Colonic mucosa (tissue), 4 donors: ENCODE data around the gene KIF1A. TPM values are rescaled to one million over a fixed set of nuclear protein-coding genes. Genes with fewer than 3 reads are reported as not detected.

ENCODE experiments used
- DNase-seq: peaks from one replicate; pipeline ENCODE4 v3.0.0-alpha.2; 2020
- H3K27ac ChIP-seq: fragments of 200-600 bp; one replicate; pipeline ENCODE4 v1.8.0; 2021
- H3K27me3 ChIP-seq: fragments of 200-600 bp; one replicate; pipeline ENCODE4 v1.8.0; 2021
- H3K36me3 ChIP-seq: fragments of 200-600 bp; one replicate; pipeline ENCODE4 v1.8.0; 2021
- H3K4me1 ChIP-seq: fragments of 200-600 bp; one replicate; pipeline ENCODE4 v1.8.0; 2021; ENCODE audit warnings: mild to moderate bottlenecking
- H3K4me3 ChIP-seq: fragments of 200-600 bp; one replicate; pipeline ENCODE4 v1.8.0; 2021
- H3K9ac ChIP-seq, 2 donors: one replicate each; pipeline ENCODE4 v1.7.0; 2013; ENCODE audit warnings: control low read depth in 2 of 2, low read depth in 2 of 2, low read length in 2 of 2
- H3K9me3 ChIP-seq: fragments of 200-600 bp; one replicate; pipeline ENCODE4 v1.8.0; 2021
- intact Hi-C: fragments of 100-400 bp; cut with DNase I; formaldehyde crosslinking; loops from one replicate; pipeline ENCODE4 v1.14.1; 2022
- total RNA-seq, 2 donors: library from RNA; stranded (reverse); fragmentation: NEBNext Ultra II Directional in 1 of 2; extraction: Animal tissue kit (Norgen Biotek cat#: 25700) in 1 of 2; gene quantifications; one replicate each; pipeline ENCODE4 v1.2.1, GENCODE V29; 2021
- TF ChIP-seq, protein P1 (sequence below): fragments of 200-600 bp; IDR thresholded peaks from one replicate; pipeline ENCODE4 v1.8.0; 2022; ENCODE audit warnings: antibody characterized with exemption, mild to moderate bottlenecking
- donor health status: healthy.
- donor health status: DM: no; HTN: no; CAD: no.
- donor health status: DM: no; HTN: no; CAD: no.

KIF1A gene
- total RNA-seq, 2 donors from 2014 or later: 1.9 to 4.3 TPM

- Histone ChIP-seq H3K27ac (no peak overlapping the region), H3K9me3 (no peaks in the 10 kb centered on the region), H3K4me1 (no peaks in the 10 kb centered on the region), H3K36me3 (no peaks in the 10 kb centered on the region), H3K4me3 (no peak overlapping the region), H3K27me3 (peaks cover 46% of the 10 kb centered on the region), H3K9ac (no peak overlapping the region)
- intact Hi-C loops: no loop called here
- DNase-seq: no peak
- TF ChIP-seq, protein P1, sequence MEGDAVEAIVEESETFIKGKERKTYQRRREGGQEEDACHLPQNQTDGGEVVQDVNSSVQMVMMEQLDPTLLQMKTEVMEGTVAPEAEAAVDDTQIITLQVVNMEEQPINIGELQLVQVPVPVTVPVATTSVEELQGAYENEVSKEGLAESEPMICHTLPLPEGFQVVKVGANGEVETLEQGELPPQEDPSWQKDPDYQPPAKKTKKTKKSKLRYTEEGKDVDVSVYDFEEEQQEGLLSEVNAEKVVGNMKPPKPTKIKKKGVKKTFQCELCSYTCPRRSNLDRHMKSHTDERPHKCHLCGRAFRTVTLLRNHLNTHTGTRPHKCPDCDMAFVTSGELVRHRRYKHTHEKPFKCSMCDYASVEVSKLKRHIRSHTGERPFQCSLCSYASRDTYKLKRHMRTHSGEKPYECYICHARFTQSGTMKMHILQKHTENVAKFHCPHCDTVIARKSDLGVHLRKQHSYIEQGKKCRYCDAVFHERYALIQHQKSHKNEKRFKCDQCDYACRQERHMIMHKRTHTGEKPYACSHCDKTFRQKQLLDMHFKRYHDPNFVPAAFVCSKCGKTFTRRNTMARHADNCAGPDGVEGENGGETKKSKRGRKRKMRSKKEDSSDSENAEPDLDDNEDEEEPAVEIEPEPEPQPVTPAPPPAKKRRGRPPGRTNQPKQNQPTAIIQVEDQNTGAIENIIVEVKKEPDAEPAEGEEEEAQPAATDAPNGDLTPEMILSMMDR: no peak
Observed at GRCh38 chr2:240825476-240825875, 5.5 kb upstream of the KIF1A start.

DNA sequence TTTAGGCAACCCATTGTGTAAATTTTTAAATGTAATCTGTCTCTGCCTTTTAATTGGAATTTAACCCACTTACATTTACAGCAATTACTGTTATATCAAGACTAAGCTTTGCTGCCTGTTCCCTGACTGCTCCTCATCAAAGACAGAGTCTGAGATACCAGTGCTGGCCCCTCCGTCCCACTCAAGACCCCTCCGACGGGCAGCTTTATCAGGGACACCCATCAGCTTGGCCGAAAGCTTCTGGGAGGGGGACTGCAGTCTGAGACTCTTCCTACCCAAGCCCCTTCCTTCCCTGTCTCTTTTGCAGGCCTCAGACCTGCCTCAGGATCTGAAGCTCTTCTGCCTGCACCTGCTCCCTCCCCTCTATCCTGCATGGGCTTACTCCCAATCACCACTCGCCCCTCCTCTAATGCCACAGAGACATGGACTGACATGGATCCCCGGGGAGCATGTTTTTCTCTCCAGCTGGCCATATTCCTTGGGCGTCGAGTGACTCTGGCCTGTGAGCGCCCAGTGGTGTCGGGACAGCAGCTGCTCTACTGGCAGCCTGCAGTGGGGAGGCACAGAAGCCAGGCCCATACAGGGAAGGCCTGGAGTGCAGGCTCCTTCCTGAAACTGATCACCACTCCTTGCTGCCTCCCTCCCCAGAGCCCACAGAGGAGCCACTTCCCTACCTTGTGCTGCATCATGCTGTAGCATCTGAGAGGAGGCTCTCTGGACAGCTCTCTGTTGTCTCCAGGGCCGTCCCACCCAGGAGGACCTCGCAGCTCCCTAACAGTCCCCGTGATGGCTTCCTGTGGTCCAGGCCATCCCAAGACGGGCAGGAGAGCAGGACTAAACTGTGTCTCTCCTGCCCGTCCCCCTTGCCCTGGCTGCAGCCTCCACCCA, 3.7 kb upstream of the KIF1A start:
- no peaks in the 10 kb centered on the region for H3K9me3 ChIP-seq
- H3K36me3 ChIP-seq: no peaks in the 10 kb centered on the region
- no peaks in the 10 kb centered on the region for H3K4me1 ChIP-seq
- H3K27me3 ChIP-seq: peaks cover 49% of the 10 kb centered on the region
- no peak for DNase-seq
- no peak overlapping the region for H3K4me3 ChIP-seq
- H3K9ac ChIP-seq: no peak overlapping the region
- TF ChIP-seq, protein P1: no peak
- intact Hi-C loops: no loop called here
- H3K27ac ChIP-seq: no peak overlapping the region

DNA sequence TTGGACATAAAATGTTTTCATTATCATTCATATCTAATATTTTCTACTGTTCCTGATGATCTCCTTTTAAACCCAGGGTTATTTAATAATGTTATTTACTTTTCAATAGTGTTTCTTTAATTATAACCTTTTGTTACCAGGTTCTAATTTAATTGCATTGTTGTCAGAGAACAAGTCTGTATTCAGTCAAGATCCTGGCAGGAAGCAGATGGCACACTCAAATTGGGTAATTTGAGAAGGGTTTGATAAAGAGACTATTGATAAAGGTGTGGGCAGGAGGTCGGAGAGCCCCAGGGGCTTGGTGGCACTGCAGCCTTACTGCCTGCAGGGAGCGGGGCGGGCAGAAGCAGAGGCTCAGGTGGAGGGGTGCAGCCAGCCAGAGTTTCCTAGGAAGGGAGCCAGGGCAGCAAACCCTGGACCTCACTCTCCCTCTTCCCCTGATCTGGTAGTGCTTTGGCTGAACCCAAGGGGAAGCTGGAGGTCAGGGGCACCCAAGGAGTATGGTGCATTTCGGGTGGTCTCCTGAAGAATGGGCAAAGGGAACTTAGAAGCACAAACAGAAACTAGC, 2.3 kb upstream of the KIF1A start:
- no peaks in the 10 kb centered on the region for H3K4me1 ChIP-seq
- peaks cover 59% of the 10 kb centered on the region for H3K27me3 ChIP-seq
- H3K9me3 ChIP-seq: no peaks in the 10 kb centered on the region
- H3K27ac ChIP-seq: no peak overlapping the region
- TF ChIP-seq, protein P1: no peak
- no peaks in the 10 kb centered on the region for H3K36me3 ChIP-seq
- no peak overlapping the region for H3K9ac ChIP-seq
- DNase-seq: no peak
- intact Hi-C loops: no loop called here
- no peak overlapping the region for H3K4me3 ChIP-seq

- peaks cover 54% of the 10 kb centered on the region for H3K27me3 ChIP-seq
- no peak overlapping the region for H3K4me3 ChIP-seq
- no peak for DNase-seq
- no peaks in the 10 kb centered on the region for H3K4me1 ChIP-seq
- intact Hi-C loops: no loop called here
- TF ChIP-seq, protein P1: no peak
- no peak overlapping the region for H3K27ac ChIP-seq
- H3K36me3 ChIP-seq: no peaks in the 10 kb centered on the region
- H3K9me3 ChIP-seq: no peaks in the 10 kb centered on the region
- no peak overlapping the region for H3K9ac ChIP-seq
Observed at GRCh38 chr2:240821429-240821778, 1.4 kb upstream of the KIF1A start.

DNA sequence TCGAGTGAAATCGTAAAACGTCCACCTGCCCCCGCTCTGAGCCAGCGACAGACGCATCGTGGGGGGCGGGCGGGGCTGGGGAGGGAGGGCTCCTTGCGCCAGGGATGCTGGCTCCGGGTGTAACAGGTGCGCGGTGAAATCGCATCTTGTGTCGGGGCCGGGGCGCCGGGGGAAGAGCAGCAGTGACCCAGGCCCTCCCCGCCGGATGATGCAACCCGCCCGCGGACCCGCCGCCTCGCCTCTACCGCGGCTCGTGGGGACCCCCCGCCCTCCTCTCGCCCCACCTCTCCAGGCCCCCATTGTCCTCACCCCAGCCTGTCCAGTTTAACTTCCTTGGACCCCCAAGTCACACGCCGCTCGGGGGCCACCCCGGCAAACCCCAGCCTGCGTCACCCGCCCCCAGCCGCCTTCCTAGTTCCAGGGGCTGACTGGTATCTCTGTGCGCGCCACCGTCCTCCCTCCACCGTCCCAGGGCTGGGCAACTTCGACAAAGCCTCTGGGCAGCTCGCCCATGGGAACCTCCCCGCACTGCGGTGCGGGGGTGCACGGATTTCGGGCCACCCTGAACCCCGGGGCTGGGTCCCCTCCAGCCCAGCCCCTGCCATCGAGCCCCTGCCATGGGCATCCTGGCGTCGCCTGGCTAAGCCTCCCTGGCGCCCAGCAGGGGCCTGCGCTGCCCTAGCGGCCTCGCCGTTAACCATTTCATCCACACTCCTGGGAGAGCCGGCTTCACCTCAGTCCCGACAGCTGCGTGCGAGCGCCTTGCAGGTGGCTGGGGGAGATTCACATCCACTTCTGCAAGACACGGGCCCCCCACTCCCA, 799 bp upstream of the KIF1A start:
- TF ChIP-seq, protein P1: no peak
- peaks cover 54% of the 10 kb centered on the region for H3K27me3 ChIP-seq
- H3K9me3 ChIP-seq: no peaks in the 10 kb centered on the region
- H3K27ac ChIP-seq: no peak overlapping the region
- DNase-seq: no peak
- intact Hi-C loops: no loop called here
- no peaks in the 10 kb centered on the region for H3K36me3 ChIP-seq
- H3K9ac ChIP-seq: no peak overlapping the region
- no peak overlapping the region for H3K4me3 ChIP-seq
- no peaks in the 10 kb centered on the region for H3K4me1 ChIP-seq
